ENCODE results near the gene TNS3. TPM values are rescaled to one million over a fixed set of nuclear protein-coding genes. Genes with fewer than 3 reads are reported as not detected.

TNS3 gene
- total and polyA plus RNA-seq, 2 donors (not counting 3 experiments of a cell fraction or from before 2014, with no cell fraction given) = 10.4 to 45.1 TPM

- no peak for FAIRE-seq
- Histone ChIP-seq H3K79me2 (ENCODE audit: control insufficient read depth, insufficient read depth, low read length) (no peaks in the 10 kb centered on the region), H3K4me2 (ENCODE audit: insufficient read depth, low read length) (no peak overlapping the region), H3K36me3 (ENCODE audit: control insufficient read depth in 2 of 2, extremely low read depth in 1 of 2, insufficient read depth in 2 of 2, low read length in 2 of 2) (no peaks in the 10 kb centered on the region), H3K27me3 (ENCODE audit: control insufficient read depth in 2 of 2, insufficient read depth in 2 of 2, low read length in 2 of 2) (peaks cover 11 to 15% of the 10 kb centered on the region in 2 experiments), H3K9me1 (replicated peaks; ENCODE audit: control insufficient read depth, extremely low read depth, insufficient read depth, low read length) (no peaks in the 10 kb centered on the region), H3K27ac (ENCODE audit: insufficient read depth, low read depth, low read length) (no peak overlapping the region), H2AFZ (ENCODE audit: low read depth, low read length) (no peak overlapping the region), H3K4me3 (replicated peaks in 1 of 3; ENCODE audit: insufficient read depth in 1 of 3, low read depth in 1 of 3, low read length in 3 of 3) (no peak overlapping the region), H3K4me1 (ENCODE audit: control insufficient read depth, extremely low read depth, insufficient read depth, low read length) (no peaks in the 10 kb centered on the region), H4K20me1 (replicated peaks; ENCODE audit: control insufficient read depth, extremely low read depth, insufficient read depth, low read length) (no peaks in the 10 kb centered on the region), H3K9ac (replicated peaks; ENCODE audit: extremely low read depth, insufficient read depth, low read length) (no peak overlapping the region), H3K9me3 (replicated peaks; ENCODE audit: control insufficient read depth, insufficient read depth, low read length) (no peaks in the 10 kb centered on the region)
- dilution Hi-C loops (cut with MboI; ENCODE audit: extremely low pct_ligation_motif_present, low sequenced_read_pairs) = no loop called here
- ChIA-PET POLR2A (interaction anchor here (0.6 kb wide), 1 partner anchor 23 kb away, joined by 4 read pairs; no protein-coding TSS in a partner anchor), CTCF (interaction anchor here (1.2 kb wide), 1 partner anchor 96 kb away, joined by 3 read pairs; no protein-coding TSS in a partner anchor)
- intact Hi-C loops (cut with micrococcal nuclease) = no loop called here
- TF ChIP-seq GATA2 (IDR thresholded peaks at IDR 0.05; ENCODE audit: insufficient read depth, insufficient read length, low read depth, low read length) (no peak), EZH2 (IDR thresholded peaks at IDR 0.05; ENCODE audit: borderline replicate concordance, low read depth, low read length, severe bottlenecking) (no peak), CTCF (IDR thresholded peaks at IDR 0.05; ENCODE audit: extremely low read depth in 1 of 2, insufficient read depth in 1 of 2, low read depth in 1 of 2, low read length in 2 of 2) (no peak), MYC (IDR thresholded peaks at IDR 0.05; ENCODE audit: low read depth, low read length) (no peak), JUN (IDR thresholded peaks at IDR 0.05; ENCODE audit: borderline replicate concordance, insufficient read depth, insufficient read length, low read depth) (no peak), MAX (IDR thresholded peaks at IDR 0.05; ENCODE audit: insufficient read depth, insufficient read length) (no peak), FOS (IDR thresholded peaks at IDR 0.05; ENCODE audit: borderline replicate concordance, insufficient read depth, low read length) (no peak), POLR2AphosphoS5 (IDR thresholded peaks at IDR 0.05; ENCODE audit: insufficient read depth, low read depth, low read length) (no peak), POLR2A (IDR thresholded peaks at IDR 0.05; ENCODE audit: low read depth, low read length) (no peak)
- BruUV-seq (replicated peaks) = no TSS peak
- no peak for DNase-seq (ENCODE audit: low read depth, low spot score)
Observed at GRCh38 chr7:47531584-47532492, 50.1 kb downstream of the TNS3 start.

Data from endothelial cell of umbilical vein (primary cell).